SK-N-SH (cell line): ENCODE results near the gene PPP3R1. TPM values are rescaled to one million over a fixed set of nuclear protein-coding genes. Genes with fewer than 3 reads are reported as not detected.

ENCODE experiments used
- CTCF ChIA-PET: fragments of 300-600, 350-600 bp; formaldehyde crosslinking; extraction: SDS; loops from one replicate; lab custom pipeline; 2021; lab: Yijun Ruan, JAX
- POLR2A ChIA-PET: fragments of 350-600 bp; sonication (Branson Sonifier 250); formaldehyde crosslinking; extraction: SDS; loops from one replicate; lab custom pipeline; 2020; ENCODE audit warnings: antibody characterized with exemption, inconsistent platforms; lab: Yijun Ruan, JAX
- DNase-seq: peaks from one replicate; pipeline ENCODE4 v3.0.0; 2012
- H2AFZ ChIP-seq: fragments of 200-600 bp; sonication (generic); 2 replicates; pipeline ENCODE4 v1.8.1; 2016; ENCODE audit warnings: antibody characterized with exemption, mild to moderate bottlenecking, low read depth
- H3F3A ChIP-seq: fragments of 200-600 bp; sonication (generic); replicated peaks from 2 replicates; pipeline ENCODE3; 2016; ENCODE audit warnings: antibody characterized with exemption, mild to moderate bottlenecking; ENCODE audit not compliant: insufficient read depth
- H3K27ac ChIP-seq, 2 experiments: fragments of 200-500 bp in 1 of 2; fragments of 200-600 bp in 1 of 2; sonication (Bioruptor generic) in 1 of 2; sonication (generic), shearing (Covaris generic) in 1 of 2; 2 replicates each; pipeline versions ENCODE4 v1.5.1 to v1.6.1; 2014 to 2016; ENCODE audit warnings: low read depth in 2 of 2, inconsistent platforms in 1 of 2, low read length in 1 of 2, mild to moderate bottlenecking in 1 of 2, mixed read lengths in 1 of 2
- H3K27me3 ChIP-seq: fragments of 200-600 bp; sonication (generic), shearing (Covaris generic); 2 replicates; pipeline ENCODE4 v1.6.1; 2016; ENCODE audit warnings: mixed run types; ENCODE audit not compliant: insufficient read depth
- H3K36me3 ChIP-seq, 2 experiments: fragments of 200-500 bp in 1 of 2; fragments of 200-600 bp in 1 of 2; sonication (Bioruptor generic) in 1 of 2; sonication (generic) in 1 of 2; replicated peaks in 1 of 2; 2 replicates each; pipeline versions ENCODE3 to v1.5.1; 2014 to 2016; ENCODE audit warnings: low read length in 1 of 2, mild to moderate bottlenecking in 1 of 2; ENCODE audit not compliant: insufficient read depth in 2 of 2, control insufficient read depth in 1 of 2
- H3K4me1 ChIP-seq, 2 experiments: fragments of 200-500 bp in 1 of 2; fragments of 200-600 bp in 1 of 2; sonication (Bioruptor generic) in 1 of 2; sonication (generic), shearing (Covaris generic) in 1 of 2; 2 replicates each; pipeline versions ENCODE4 v1.5.1 to v1.6.1; 2014 to 2016; ENCODE audit warnings: low read depth in 1 of 2, low read length in 1 of 2, mixed run types in 1 of 2; ENCODE audit not compliant: insufficient read depth in 2 of 2, control insufficient read depth in 1 of 2
- H3K4me2 ChIP-seq: fragments of 200-600 bp; sonication (generic), shearing (Covaris generic); 2 replicates; pipeline ENCODE4 v1.6.1; 2017; ENCODE audit warnings: mixed run types
- H3K4me3 ChIP-seq, 2 experiments: fragments of 200-500 bp in 1 of 2; fragments of 200-600 bp in 1 of 2; sonication (Bioruptor generic) in 1 of 2; sonication (generic), shearing (Covaris generic) in 1 of 2; 2 replicates each; pipeline versions ENCODE4 v1.5.1 to v1.8.1; 2014 to 2016; ENCODE audit warnings: low read depth in 2 of 2, inconsistent platforms in 1 of 2, low read length in 1 of 2, mild to moderate bottlenecking in 1 of 2, mixed read lengths in 1 of 2, moderate library complexity in 1 of 2
- H3K79me2 ChIP-seq: fragments of 200-600 bp; sonication (generic); 2 replicates; pipeline ENCODE4 v1.8.1; 2017; ENCODE audit warnings: mild to moderate bottlenecking; ENCODE audit not compliant: insufficient read depth
- H3K9ac ChIP-seq: fragments of 200-600 bp; sonication (generic); 2 replicates; pipeline ENCODE4 v1.6.1; 2017; ENCODE audit warnings: mixed run types
- H3K9me2 ChIP-seq: fragments of 200-600 bp; sonication (generic); 2 replicates; pipeline ENCODE4 v1.6.1; 2017; ENCODE audit warnings: mixed run types
- H3K9me3 ChIP-seq: fragments of 200-600 bp; sonication (generic); 2 replicates; pipeline ENCODE4 v1.6.1; 2017; ENCODE audit warnings: mixed run types, mild to moderate bottlenecking, moderate library complexity
- H4K20me1 ChIP-seq: fragments of 200-600 bp; sonication (generic); 2 replicates; pipeline ENCODE4 v1.6.1; 2017; ENCODE audit warnings: mild to moderate bottlenecking, mixed run types; ENCODE audit not compliant: insufficient read depth
- ELF1 ChIP-seq: IDR thresholded peaks from 2 replicates; pipeline ENCODE4 v1.4.0; 2012
- EZH2phosphoT487 ChIP-seq: fragments of 200-600 bp; sonication (generic); IDR thresholded peaks from 2 replicates; pipeline ENCODE4 v1.6.1; 2017; ENCODE audit warnings: low read depth, mixed run types, mild to moderate bottlenecking, antibody characterized with exemption, moderate library complexity, borderline replicate concordance
- FOSL2 ChIP-seq: IDR thresholded peaks from 2 replicates; pipeline ENCODE4 v1.4.0; 2012; ENCODE audit warnings: low read depth, mild to moderate bottlenecking, moderate library complexity, borderline replicate concordance
- FOXJ3 ChIP-seq: sonication (generic); formaldehyde crosslinking; IDR thresholded peaks from 2 replicates; pipeline ENCODE4 v1.5.1; 2020; ENCODE audit warnings: mild to moderate bottlenecking, missing genetic modification reagents
- GABPA ChIP-seq: IDR thresholded peaks from 2 replicates; pipeline ENCODE4 v1.4.0; 2012; ENCODE audit warnings: low read depth, mild to moderate bottlenecking
- JUND ChIP-seq: IDR thresholded peaks from 2 replicates; pipeline ENCODE4 v1.4.0; 2012
- MEF2A ChIP-seq: IDR thresholded peaks from 2 replicates; pipeline ENCODE4 v1.4.0; 2012; ENCODE audit warnings: low read depth, borderline replicate concordance
- NRF1 ChIP-seq: IDR thresholded peaks from 2 replicates; pipeline ENCODE4 v1.6.1; 2012; ENCODE audit warnings: low read depth, mild to moderate bottlenecking, low read length
- POLR2AphosphoS5 ChIP-seq: IDR thresholded peaks from 2 replicates; pipeline ENCODE4 v1.6.1; 2012; ENCODE audit warnings: low read depth, low read length
- RCOR1 ChIP-seq: fragments of 150-350 bp; IDR thresholded peaks from 2 replicates; pipeline ENCODE4 v1.6.1; 2017; ENCODE audit warnings: antibody characterized with exemption, low read length
- RFX5 ChIP-seq: IDR thresholded peaks from 2 replicates; pipeline ENCODE4 v1.6.1; 2012; ENCODE audit warnings: mild to moderate bottlenecking, improper control_type of control experiment, low read length
- RXRA ChIP-seq: IDR thresholded peaks from 2 replicates; pipeline ENCODE4 v1.4.0; 2012; ENCODE audit warnings: low read depth, mild to moderate bottlenecking, borderline replicate concordance
- SIN3A ChIP-seq: IDR thresholded peaks from 2 replicates; pipeline ENCODE4 v1.6.1; 2012; ENCODE audit warnings: low read depth, mild to moderate bottlenecking, low read length, moderate library complexity, borderline replicate concordance
- SMC3 ChIP-seq: IDR thresholded peaks from 2 replicates; pipeline ENCODE4 v1.6.1; 2012; ENCODE audit warnings: low read depth, low read length, improper control_type of control experiment
- TCF12 ChIP-seq: IDR thresholded peaks from 2 replicates; pipeline ENCODE4 v1.4.0; 2012
- TEAD4 ChIP-seq: IDR thresholded peaks from 2 replicates; pipeline ENCODE4 v1.4.0; 2012; ENCODE audit warnings: mild to moderate bottlenecking, borderline replicate concordance; ENCODE audit not compliant: insufficient read depth
- YY1 ChIP-seq: IDR thresholded peaks from 2 replicates; pipeline ENCODE4 v1.4.0; 2012; ENCODE audit warnings: low read depth, mild to moderate bottlenecking
- WGBS: methylation state at CpG from one replicate; pipeline ENCODE4 v1.1.6; 2017; ENCODE audit warnings: low lambda C conversion rate; 5-methylcytosine and 5-hydroxymethylcytosine counted together
- polyA plus RNA-seq, 3 experiments: library from polyadenylated mRNA; depleted of rRNA; stranded (reverse); fragments of >200 nt; gene quantifications; 2 replicates each; pipeline ENCODE4 v1.2.3, GENCODE V29; 2012
- TF ChIP-seq, protein P1 (sequence below): fragments of 150-350 bp; IDR thresholded peaks from 2 replicates; pipeline ENCODE4 v1.6.1; 2016; ENCODE audit warnings: mild to moderate bottlenecking, low read depth, low read length
- TF ChIP-seq, protein P2 (sequence below): IDR thresholded peaks from 2 replicates; pipeline ENCODE4; 2012
- TF ChIP-seq, protein P3 (sequence below): IDR thresholded peaks from 2 replicates; pipeline ENCODE4 v1.4.0; 2012; ENCODE audit warnings: low read depth, borderline replicate concordance

PPP3R1 gene
- polyA plus RNA-seq, 1 of the 3 experiments (the other 2 are of a cell fraction) = 12.0 TPM

DNA sequence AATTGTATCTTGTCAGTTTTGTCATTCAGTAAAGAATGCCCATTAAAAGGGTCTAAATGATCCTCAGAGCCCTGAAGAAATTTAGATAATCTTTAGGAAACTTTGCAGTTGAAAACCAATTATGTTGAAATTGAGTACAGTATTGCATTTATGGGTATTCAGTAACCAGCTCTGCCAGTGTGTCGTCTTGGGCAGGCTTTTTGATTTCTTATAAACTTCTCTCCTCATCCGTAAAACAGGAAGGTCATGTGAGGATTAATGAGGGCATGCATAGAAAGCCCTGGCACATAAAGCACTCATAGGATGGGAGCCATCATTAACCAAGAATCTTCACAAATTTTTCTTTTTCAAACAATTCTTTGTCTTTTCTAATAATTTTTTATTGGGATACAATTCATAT lies 79.8 kb downstream of the PPP3R1 start:
- Histone ChIP-seq H3K4me3 (no peak overlapping the region), H4K20me1 (no peaks in the 10 kb centered on the region), H3K27ac (no peak overlapping the region; a peak in 1 of 4 replicates), H3K4me2 (no peak overlapping the region), H3K9me2 (no peaks in the 10 kb centered on the region), H3K4me1 (no peaks in the 10 kb centered on the region), H3K9ac (no peak overlapping the region), H3K36me3 (peaks cover 67 to 70% of the 10 kb centered on the region in 2 experiments), H2AFZ (no peak overlapping the region), H3K27me3 (no peaks in the 10 kb centered on the region), H3K79me2 (peaks cover 17% of the 10 kb centered on the region; the same call in 1 of the 2 replicates), H3F3A (peaks cover 32% of the 10 kb centered on the region), H3K9me3 (no peaks in the 10 kb centered on the region)
- no peak for DNase-seq
- ChIA-PET CTCF (interaction anchor here (0.6 to 1.7 kb wide), 2 partner anchors 24 to 72 kb away, joined by 3 read pairs; no protein-coding TSS in a partner anchor), POLR2A (no interaction called here)
- WGBS = 88% methylated on average over 2 of the region's 2 CpGs
- no peak for TF ChIP-seq FOSL2
- TF ChIP-seq, protein P1, sequence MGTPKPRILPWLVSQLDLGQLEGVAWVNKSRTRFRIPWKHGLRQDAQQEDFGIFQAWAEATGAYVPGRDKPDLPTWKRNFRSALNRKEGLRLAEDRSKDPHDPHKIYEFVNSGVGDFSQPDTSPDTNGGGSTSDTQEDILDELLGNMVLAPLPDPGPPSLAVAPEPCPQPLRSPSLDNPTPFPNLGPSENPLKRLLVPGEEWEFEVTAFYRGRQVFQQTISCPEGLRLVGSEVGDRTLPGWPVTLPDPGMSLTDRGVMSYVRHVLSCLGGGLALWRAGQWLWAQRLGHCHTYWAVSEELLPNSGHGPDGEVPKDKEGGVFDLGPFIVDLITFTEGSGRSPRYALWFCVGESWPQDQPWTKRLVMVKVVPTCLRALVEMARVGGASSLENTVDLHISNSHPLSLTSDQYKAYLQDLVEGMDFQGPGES = no peak

DNA sequence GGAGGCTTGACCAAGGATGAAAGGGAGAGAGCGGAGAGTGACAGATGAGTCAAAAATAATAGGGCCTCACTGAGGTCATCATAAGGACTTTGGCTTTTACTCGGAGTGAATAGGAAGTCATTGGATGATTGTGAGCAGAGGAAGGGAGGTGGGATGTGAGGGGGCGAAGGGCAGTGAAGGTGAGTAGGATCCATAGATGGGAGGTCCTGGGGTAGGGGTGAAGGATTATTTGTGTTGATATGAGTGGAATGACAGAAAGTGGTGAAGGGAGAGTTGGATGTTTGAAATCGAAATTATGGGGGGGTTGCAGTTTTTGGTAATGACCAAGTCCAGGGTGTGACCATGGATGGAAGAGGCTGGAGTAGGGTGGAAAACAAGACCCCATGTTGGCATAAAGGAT lies 80.6 kb downstream of the PPP3R1 start:
- H2AFZ ChIP-seq = no peak overlapping the region
- CTCF ChIA-PET = no interaction called here
- H4K20me1 ChIP-seq = no peaks in the 10 kb centered on the region
- no peaks in the 10 kb centered on the region for H3K9me2 ChIP-seq
- peaks cover 17% of the 10 kb centered on the region; the same call in 1 of the 2 replicates for H3K79me2 ChIP-seq
- TF ChIP-seq, protein P2, sequence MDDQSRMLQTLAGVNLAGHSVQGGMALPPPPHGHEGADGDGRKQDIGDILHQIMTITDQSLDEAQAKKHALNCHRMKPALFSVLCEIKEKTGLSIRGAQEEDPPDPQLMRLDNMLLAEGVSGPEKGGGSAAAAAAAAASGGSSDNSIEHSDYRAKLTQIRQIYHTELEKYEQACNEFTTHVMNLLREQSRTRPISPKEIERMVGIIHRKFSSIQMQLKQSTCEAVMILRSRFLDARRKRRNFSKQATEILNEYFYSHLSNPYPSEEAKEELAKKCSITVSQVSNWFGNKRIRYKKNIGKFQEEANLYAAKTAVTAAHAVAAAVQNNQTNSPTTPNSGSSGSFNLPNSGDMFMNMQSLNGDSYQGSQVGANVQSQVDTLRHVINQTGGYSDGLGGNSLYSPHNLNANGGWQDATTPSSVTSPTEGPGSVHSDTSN = no peak
- TF ChIP-seq RXRA (no peak), SMC3 (no peak), NRF1 (no peak), MEF2A (no peak), RCOR1 (no peak), TEAD4 (no peak), TCF12 (no peak), RFX5 (no peak), GABPA (no peak), EZH2phosphoT487 (no peak), YY1 (no peak), ELF1 (no peak), FOSL2 (no peak), FOXJ3 (no peak), POLR2AphosphoS5 (no peak), JUND (no peak), SIN3A (no peak)
- TF ChIP-seq, protein P1 = no peak
- TF ChIP-seq, protein P3, sequence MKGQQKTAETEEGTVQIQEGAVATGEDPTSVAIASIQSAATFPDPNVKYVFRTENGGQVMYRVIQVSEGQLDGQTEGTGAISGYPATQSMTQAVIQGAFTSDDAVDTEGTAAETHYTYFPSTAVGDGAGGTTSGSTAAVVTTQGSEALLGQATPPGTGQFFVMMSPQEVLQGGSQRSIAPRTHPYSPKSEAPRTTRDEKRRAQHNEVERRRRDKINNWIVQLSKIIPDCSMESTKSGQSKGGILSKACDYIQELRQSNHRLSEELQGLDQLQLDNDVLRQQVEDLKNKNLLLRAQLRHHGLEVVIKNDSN = no peak
- TF ChIP-seq, all 33 proteins: peak for 0
- H3K4me1 ChIP-seq = no peaks in the 10 kb centered on the region
- DNase-seq = no peak
- no peak overlapping the region for H3K9ac ChIP-seq
- 97% methylated on average over 4 of the region's 4 CpGs for WGBS
- H3K9me3 ChIP-seq = no peaks in the 10 kb centered on the region
- peaks cover 32% of the 10 kb centered on the region for H3F3A ChIP-seq
- H3K27me3 ChIP-seq = no peaks in the 10 kb centered on the region
- H3K4me3 ChIP-seq = no peak overlapping the region
- H3K4me2 ChIP-seq = no peak overlapping the region
- POLR2A ChIA-PET = no interaction called here
- peaks cover 71 to 74% of the 10 kb centered on the region in 2 experiments for H3K36me3 ChIP-seq
- H3K27ac ChIP-seq = no peak overlapping the region
